SH-SY5Y (cell line): ENCODE data around the gene PNKP.

Experiments
- GATA2 ChIP-seq: IDR thresholded peaks from 2 replicates; pipeline ENCODE4 v1.6.1; 2011; ENCODE audit warnings: mild to moderate bottlenecking, low read depth, low read length
- GATA3 ChIP-seq: IDR thresholded peaks from 2 replicates; pipeline ENCODE4 v1.6.1; 2011; ENCODE audit warnings: low read depth, mild to moderate bottlenecking, low read length, moderate library complexity

DNA sequence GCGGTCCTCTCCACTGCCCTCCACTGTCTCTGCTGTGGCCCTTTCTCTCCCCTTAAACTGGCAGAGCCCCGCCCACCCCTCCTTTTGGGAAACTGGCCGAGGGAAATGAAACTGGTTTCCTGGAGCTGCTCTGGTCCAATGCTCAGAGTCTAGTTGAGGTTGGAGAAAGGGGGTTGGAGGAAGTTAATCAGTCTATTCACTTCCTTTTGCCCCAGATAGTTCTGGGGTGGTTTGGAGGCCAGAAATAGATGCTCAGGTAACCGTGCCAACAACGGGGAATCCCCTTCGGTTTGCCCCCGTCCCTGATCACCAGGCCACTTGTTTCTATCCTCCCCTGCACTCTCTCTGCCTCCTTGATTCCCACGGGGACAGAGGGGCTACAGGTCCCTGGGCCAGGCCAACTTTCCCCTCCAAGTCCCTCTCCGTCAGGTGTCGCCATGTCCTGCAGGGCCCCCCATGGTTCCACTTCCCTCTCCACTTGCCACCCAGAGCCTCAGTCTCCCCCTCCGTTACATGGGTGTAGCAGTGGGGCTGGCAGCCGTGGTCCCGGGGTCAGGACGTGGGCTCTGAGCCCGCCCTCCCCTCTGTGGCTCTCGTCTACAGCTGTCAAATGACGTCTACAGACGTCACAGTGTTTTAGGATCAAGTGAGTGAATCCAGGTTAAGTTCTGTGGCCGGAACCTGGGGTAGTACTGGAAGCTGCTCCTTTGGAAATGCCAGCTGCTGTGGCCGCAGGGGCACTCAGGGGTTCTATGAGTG, 29.7 kb upstream of the PNKP start, which contains the start of gene IL4I1:
- TF ChIP-seq GATA2: no peak
- TF ChIP-seq GATA3: no peak
